K562 (cell line): ENCODE data around the gene USP37. TPM values are rescaled to one million over a fixed set of nuclear protein-coding genes. Genes with fewer than 3 reads are reported as not detected.
A peak's percentile ranks its signal among the peaks of the same experiment; 100 is the strongest.

ENCODE experiments used
- ATAC-seq: fragments of 200-7000 bp; cut with Tn5 transposase; 3 replicates; pipeline ENCODE4 v1.9.1; 2020; ENCODE audit warnings: moderate library complexity
- BruUV-seq: library from RNA; stranded (reverse); fragments of 400-500 nt; replicated peaks from 2 replicates; lab custom pipeline; 2021; lab: Mats Ljungman, UMichigan
- CTCF ChIA-PET: fragments of 300-600 bp; formaldehyde crosslinking; extraction: SDS; loops from one replicate; lab custom pipeline; 2021; ENCODE audit warnings: low intra/inter-chr PET ratio; lab: Yijun Ruan, JAX
- POLR2A ChIA-PET: fragments of 300-600, 350-650 bp; sonication (Branson Sonifier 250); formaldehyde crosslinking; extraction: SDS; loops from one replicate; lab custom pipeline; 2021; ENCODE audit warnings: antibody characterized with exemption, inconsistent platforms; lab: Yijun Ruan, JAX
- DNase-seq, 4 experiments: peaks; one replicate each; pipeline versions ENCODE4 v3.0.0 to v3.0.0-alpha.2; 2011 to 2018; ENCODE audit warnings: low spot score in 3 of 4, mixed read lengths in 3 of 4; ENCODE audit errors: extremely low read depth in 1 of 4
- FAIRE-seq: peaks from 2 replicates; lab custom pipeline; 2011; peaks lifted over from hg19 to GRCh38; lab: Jason Lieb, UNC
- H2AFZ ChIP-seq: 2 replicates; pipeline ENCODE4 v1.6.0; 2011; ENCODE audit warnings: low read depth, low read length, control low read depth, inconsistent platforms
- H3K27ac ChIP-seq: fragments of 200-600 bp; 3 replicates; pipeline ENCODE4 v1.8.0; 2011; ENCODE audit warnings: low read depth, mild to moderate bottlenecking, control low read depth, inconsistent platforms, low read length, moderate library complexity, mixed read lengths; ENCODE audit errors: extremely low read depth
- H3K27me3 ChIP-seq, 2 experiments: fragments of 300-600 bp in 1 of 2; 2 replicates in 1 of 2; 3 replicates in 1 of 2; pipeline versions ENCODE4 v1.6.0 to v1.8.0; 2011; ENCODE audit warnings: inconsistent platforms in 2 of 2, low read length in 2 of 2, mild to moderate bottlenecking in 1 of 2, mixed read lengths in 1 of 2, moderate library complexity in 1 of 2; ENCODE audit not compliant: control insufficient read depth in 2 of 2, insufficient read depth in 2 of 2
- H3K36me3 ChIP-seq: fragments of 300-600 bp; 3 replicates; pipeline ENCODE4 v1.8.0; 2011; ENCODE audit warnings: mild to moderate bottlenecking, low read length, inconsistent platforms; ENCODE audit not compliant: control insufficient read depth, insufficient read depth
- H3K4me1 ChIP-seq, 2 experiments: fragments of 200-600 bp in 1 of 2; replicated peaks in 1 of 2; 2 replicates in 1 of 2; 3 replicates in 1 of 2; pipeline versions ENCODE4 v1.5.1 to v1.8.0; 2011; ENCODE audit warnings: inconsistent platforms in 2 of 2, low read length in 2 of 2, mild to moderate bottlenecking in 1 of 2, mixed read lengths in 1 of 2, moderate library complexity in 1 of 2; ENCODE audit not compliant: control insufficient read depth in 2 of 2, insufficient read depth in 2 of 2
- H3K4me2 ChIP-seq: 2 replicates; pipeline ENCODE4 v1.6.1; 2011; ENCODE audit warnings: low read length, control low read depth, inconsistent platforms, mixed read lengths; ENCODE audit not compliant: insufficient read depth
- H3K4me3 ChIP-seq: fragments of 200-600 bp; sonication (generic), shearing (Covaris generic); 2 replicates; pipeline ENCODE4 v1.5.1; 2016; ENCODE audit warnings: control low read depth, inconsistent platforms
- H3K79me2 ChIP-seq: fragments of 200-600 bp; 3 replicates; pipeline ENCODE4 v1.8.0; 2011; ENCODE audit warnings: low read length, inconsistent platforms; ENCODE audit not compliant: control insufficient read depth, insufficient read depth
- H3K9ac ChIP-seq, 2 experiments: 2 replicates each; pipeline versions ENCODE4 v1.6.0 to v1.6.1; 2011; ENCODE audit warnings: low read depth in 2 of 2, low read length in 2 of 2, control low read depth in 1 of 2, inconsistent platforms in 1 of 2, mild to moderate bottlenecking in 1 of 2, mixed read lengths in 1 of 2; ENCODE audit not compliant: insufficient read depth in 1 of 2
- H3K9me1 ChIP-seq: one replicate; pipeline ENCODE4 v1.6.0; 2011; ENCODE audit warnings: inconsistent platforms, mild to moderate bottlenecking, low read length, moderate library complexity; ENCODE audit not compliant: control insufficient read depth, insufficient read depth
- H3K9me3 ChIP-seq: replicated peaks from 2 replicates; pipeline ENCODE4 v1.5.1; 2011; ENCODE audit warnings: low read depth, low read length, inconsistent platforms; ENCODE audit not compliant: control insufficient read depth, insufficient read depth
- H4K20me1 ChIP-seq: replicated peaks from 2 replicates; pipeline ENCODE4 v1.6.1; 2011; ENCODE audit warnings: low read length, inconsistent platforms, mixed read lengths; ENCODE audit not compliant: control insufficient read depth, insufficient read depth
- GTF2F1 ChIP-seq: IDR thresholded peaks from 2 replicates; pipeline ENCODE4 v1.6.1; 2011; ENCODE audit warnings: low read depth, low read length, improper control_type of control experiment
- SRF ChIP-seq, 2 experiments: fragments of 250-450, 450-650 bp in 1 of 2; sonication (Bioruptor Pico) in 1 of 2; sonication (generic) in 1 of 2; formaldehyde crosslinking; IDR thresholded peaks; 2 replicates each; pipeline versions ENCODE4 v1.5.0 to v1.5.1; 2020 to 2022; ENCODE audit warnings: mild to moderate bottlenecking in 1 of 2, missing genetic modification reagents in 1 of 2
- WGBS: fragments of 100-300 bp; shearing (Covaris generic); methylation state at CpG from one replicate; pipeline ENCODE4 v1.1.6; 2016; ENCODE audit warnings: low coverage, mixed read lengths; ENCODE audit not compliant: insufficient coverage; ENCODE audit errors: missing lambda C conversion rate; 5-methylcytosine and 5-hydroxymethylcytosine counted together
- in situ Hi-C: fragments of 300-500 bp; cut with MboI; formaldehyde crosslinking; loops from 4 replicates; pipeline ENCODE4 v1.15.0; 2018; ENCODE audit warnings: inconsistent platforms, mixed read lengths
- intact Hi-C: fragments of 100-400 bp; cut with micrococcal nuclease; formaldehyde crosslinking; loops from 2 replicates; pipeline ENCODE4 v1.14.2; 2022
- polyA plus RNA-seq, 8 experiments: library from polyadenylated mRNA; depleted of rRNA in 4 of 8; stranded (reverse) in 5 of 8; unstranded in 3 of 8; fragments of >200 nt; fragmentation: Nextera tagmentation in 2 of 8; fragmentation: Illumina TruSeq in 1 of 8; extraction: Ambion mirVana in 2 of 8; extraction: Trizol in 1 of 8; gene quantifications; 2 replicates each; pipeline versions ENCODE4 v1.2.1 to v1.2.3, GENCODE V29; 2011 to 2014; ENCODE audit warnings: inconsistent platforms in 1 of 8, missing spikeins in 1 of 8
- total RNA-seq, 7 experiments: library from RNA; depleted of rRNA in 6 of 7; stranded (reverse); fragments of >200 nt in 6 of 7; fragmentation: Illumina TruSeq in 2 of 7; extraction: Trizol in 2 of 7; gene quantifications; 2 replicates each; pipeline versions ENCODE4 v1.2.1 to v1.2.3, GENCODE V29; 2011 to 2021; ENCODE audit warnings: low replicate concordance in 1 of 7
- TF ChIP-seq, protein P1 (sequence below), 3 experiments: fragments of 200-800 bp in 1 of 3; sonication (Bioruptor generic) in 1 of 3; sonication (generic) in 1 of 3; formaldehyde crosslinking in 1 of 3; IDR thresholded peaks; 2 replicates each; pipeline versions ENCODE4 v1.6.1 to v1.8.0; 2016 to 2022; ENCODE audit warnings: mild to moderate bottlenecking in 2 of 3, missing compliant biosample characterization in 2 of 3, missing genetic modification characterization in 2 of 3, missing genetic modification reagents in 1 of 3

USP37 gene
- total and polyA plus RNA-seq, 9 of the 15 experiments (the other 6 are each of a cell fraction or from before 2014, with no cell fraction given), result 2.0 to 14.2 (median 8.5) TPM

DNA sequence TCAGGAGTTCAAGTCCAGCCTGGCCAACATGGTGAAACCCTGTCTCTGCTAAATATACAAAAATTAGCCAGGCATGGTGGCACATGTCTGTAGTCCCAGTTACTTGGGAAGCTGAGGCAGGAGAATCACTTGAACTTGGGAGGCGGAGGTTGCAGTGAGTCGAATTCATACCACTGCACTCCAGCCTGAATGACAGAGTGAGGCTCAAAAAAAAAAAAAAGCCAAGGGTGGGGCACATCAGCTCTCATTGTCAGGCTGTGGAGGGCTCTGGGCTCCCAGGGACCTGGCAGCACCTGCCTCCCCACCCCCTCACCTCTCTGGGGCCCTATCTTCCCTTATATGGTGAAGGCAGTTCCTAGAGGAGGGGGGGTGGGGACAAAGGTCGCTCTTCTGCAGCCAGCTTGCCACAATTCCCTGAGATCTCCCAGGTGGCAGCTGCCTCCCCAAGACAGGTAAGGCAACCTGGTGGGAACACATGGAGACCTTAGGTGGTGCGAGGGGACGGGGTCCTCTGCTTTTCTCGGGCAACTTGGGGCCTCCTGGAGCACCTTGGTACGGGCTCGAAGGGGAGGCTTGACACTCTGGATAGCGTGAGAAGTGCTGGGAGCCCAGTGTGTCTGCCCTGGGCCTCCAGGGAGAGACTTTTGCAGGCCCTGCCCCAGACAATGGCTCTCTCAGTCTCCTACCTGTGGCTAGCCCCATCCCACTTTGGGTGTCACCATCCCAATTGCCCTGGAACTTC, 149.3 kb downstream of the USP37 start, which contains the start of gene VIL1:
Gene VIL1 (plus strand): TSS at position 407 of the 742 bp plus-strand sequence. CDS start 4,656 bp downstream, outside the sequence.
- Histone ChIP-seq H3K36me3 (no peaks in the 10 kb centered on the region), H3K4me2 (no peak within 1 kb of the TSS), H3K9me1 (no peaks in the 10 kb centered on the region), H3K9ac (peak within 1 kb of the TSS in 1 of 2 experiments; percentile 83; a peak in 2 of 4 replicates), H3K79me2 (no peaks in the 10 kb centered on the region), H3K4me3 (no peak within 1 kb of the TSS), H3K4me1 (peaks cover 37 to 53% of the 10 kb centered on the region in 2 experiments; a peak in 4 of 5 replicates), H3K9me3 (no peaks in the 10 kb centered on the region), H2AFZ (peak within 1 kb of the TSS; percentile 63), H4K20me1 (no peaks in the 10 kb centered on the region), H3K27ac (no peak within 1 kb of the TSS; the same call in 2 of the 3 replicates), H3K27me3 (no peaks in the 10 kb centered on the region)
- DNase-seq (peak in 1 of 4 experiments; percentile 23), FAIRE-seq (no peak), ATAC-seq (peak; percentile 20; the same call in 2 of the 3 replicates)
- WGBS, result 51% methylated on average over 7 of the region's 9 CpGs
- intact Hi-C loops (no loop called here), in situ Hi-C loops (no loop called here)
- ChIA-PET POLR2A (interaction anchor here (1.3 kb wide), 1 partner anchor 9 kb away, joined by 4 read pairs; no protein-coding TSS in a partner anchor), CTCF (interaction anchor here (0.6 kb wide), 1 partner anchor 45 kb away, joined by 3 read pairs; no protein-coding TSS in a partner anchor)
- no TSS peak for BruUV-seq
- TF ChIP-seq GTF2F1, result no peak
- TF ChIP-seq SRF (CRISPR knock-in tag; IDR thresholded peaks at IDR 0.05), result peak in 1 of 2 experiments; percentile 85; a peak in 2 of 4 replicates
- TF ChIP-seq, protein P1, sequence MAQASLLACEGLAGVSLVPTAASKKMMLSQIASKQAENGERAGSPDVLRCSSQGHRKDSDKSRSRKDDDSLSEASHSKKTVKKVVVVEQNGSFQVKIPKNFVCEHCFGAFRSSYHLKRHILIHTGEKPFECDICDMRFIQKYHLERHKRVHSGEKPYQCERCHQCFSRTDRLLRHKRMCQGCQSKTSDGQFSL (CRISPR knock-in tag; IDR thresholded peaks at IDR 0.05), result 0 out of 2 replicates have a peak, but pooled peaks have one; percentile 29
- TF ChIP-seq, protein P1 (tag; IDR thresholded peaks at IDR 0.05), result no peak
